Breast epithelium (tissue), 4 donors: ENCODE results near the gene AKR1E2. TPM values are rescaled to one million over a fixed set of nuclear protein-coding genes. Genes with fewer than 3 reads are reported as not detected.
A peak's percentile ranks its signal among the peaks of the same experiment; 100 is the strongest.

ENCODE experiments used
- DNase-seq, 2 donors: peaks; one replicate each; pipeline ENCODE4 v3.0.0-alpha.2; 2019; ENCODE audit warnings: low spot score in 2 of 2
- H3K27ac ChIP-seq, 2 donors: fragments of 200-600 bp; sonication (generic) in 1 of 2; one replicate each; pipeline ENCODE4 v1.5.1; 2016 to 2019; ENCODE audit warnings: mild to moderate bottlenecking in 1 of 2
- H3K27me3 ChIP-seq, 2 donors: fragments of 200-600 bp; sonication (generic) in 1 of 2; one replicate each; pipeline versions ENCODE4 v1.5.1 to v1.6.0; 2017 to 2019; ENCODE audit warnings: control low read depth in 1 of 2, mild to moderate bottlenecking in 1 of 2
- H3K36me3 ChIP-seq: fragments of 200-600 bp; one replicate; pipeline ENCODE4 v1.5.1; 2019
- H3K4me1 ChIP-seq, 2 donors: fragments of 200-600 bp; sonication (generic); one replicate each; pipeline ENCODE4 v1.5.1; 2016 to 2019; ENCODE audit warnings: control low read depth in 1 of 2
- H3K4me3 ChIP-seq, 3 donors: fragments of 200-600 bp; sonication (generic); 1 replicate in 2 of 3; 2 replicates in 1 of 3; pipeline ENCODE4 v1.5.1; 2016 to 2019; ENCODE audit warnings: mild to moderate bottlenecking in 3 of 3, moderate library complexity in 2 of 3
- H3K9me3 ChIP-seq, 2 donors: fragments of 200-600 bp; sonication (generic) in 1 of 2; one replicate each; pipeline ENCODE4 v1.5.1; 2016 to 2019; ENCODE audit warnings: control low read depth in 1 of 2
- CTCF ChIP-seq, 3 donors: fragments of 450-650 bp; IDR thresholded peaks; one replicate each; pipeline ENCODE4 v1.5.1; 2016 to 2017; ENCODE audit warnings: antibody characterized with exemption in 3 of 3, mild to moderate bottlenecking in 3 of 3, moderate library complexity in 3 of 3
- POLR2A ChIP-seq: fragments of 450-650 bp; IDR thresholded peaks from one replicate; pipeline ENCODE4 v1.6.1; 2016; ENCODE audit warnings: antibody characterized with exemption, mild to moderate bottlenecking, moderate library complexity
- POLR2AphosphoS5 ChIP-seq, 3 donors: sonication (generic); formaldehyde crosslinking; IDR thresholded peaks; one replicate each; pipeline ENCODE4 v1.6.1; 2017; ENCODE audit warnings: antibody characterized with exemption in 3 of 3
- intact Hi-C: fragments of 100-400 bp; cut with DNase I; formaldehyde crosslinking; loops from one replicate; pipeline ENCODE4 v1.15.1; 2023; ENCODE audit warnings: low total_unique reads
- total RNA-seq, 3 donors: library from RNA; depleted of rRNA; stranded (reverse); fragments of >200 nt; gene quantifications; one replicate each; pipeline ENCODE4 v1.1.0, GENCODE V29; 2016

Gene AKR1E2
- total RNA-seq, 3 donors from 2014 or later: 12.1 to 21.1 (median 15.5) TPM

GRCh38 chr10:4851176-4851575, 25.2 kb downstream of the AKR1E2 start:
- H3K4me1 ChIP-seq: peaks cover 0 to 10% of the 10 kb centered on the region in 2 donors
- H3K27me3 ChIP-seq: no peaks in the 10 kb centered on the region
- no peaks in the 10 kb centered on the region for H3K9me3 ChIP-seq
- H3K36me3 ChIP-seq: no peaks in the 10 kb centered on the region
- no peak overlapping the region for H3K4me3 ChIP-seq
- intact Hi-C loops: no loop called here
- peak overlapping the region; percentile 33 to 74 for H3K27ac ChIP-seq
- TF ChIP-seq CTCF (IDR thresholded peaks at IDR 0.05) (no peak), POLR2AphosphoS5 (IDR thresholded peaks at IDR 0.05) (no peak), POLR2A (no peak)
- no peak for DNase-seq

- Histone ChIP-seq H3K36me3 (no peaks in the 10 kb centered on the region), H3K9me3 (no peaks in the 10 kb centered on the region), H3K27me3 (no peaks in the 10 kb centered on the region), H3K27ac (peak overlapping the region; percentile 33 to 74), H3K4me3 (no peak overlapping the region), H3K4me1 (peaks cover 0 to 10% of the 10 kb centered on the region in 2 donors)
- TF ChIP-seq CTCF (IDR thresholded peaks at IDR 0.05) (no peak), POLR2AphosphoS5 (IDR thresholded peaks at IDR 0.05) (no peak), POLR2A (no peak)
- no peak for DNase-seq
- intact Hi-C loops: no loop called here
Measured at GRCh38 chr10:4851846-4852245, 25.8 kb downstream of the AKR1E2 start.

- no peaks in the 10 kb centered on the region for H3K27me3 ChIP-seq
- no peaks in the 10 kb centered on the region for H3K4me1 ChIP-seq
- no peaks in the 10 kb centered on the region for H3K9me3 ChIP-seq
- no peaks in the 10 kb centered on the region for H3K36me3 ChIP-seq
- intact Hi-C loops: no loop called here
- H3K4me3 ChIP-seq: no peak overlapping the region
- no peak for DNase-seq
- TF ChIP-seq POLR2AphosphoS5 (IDR thresholded peaks at IDR 0.05) (no peak), POLR2A (no peak), CTCF (IDR thresholded peaks at IDR 0.05) (no peak)
- H3K27ac ChIP-seq: no peak overlapping the region
Measured at GRCh38 chr10:4865945-4866661, 40.1 kb downstream of the AKR1E2 start.

- no peak for DNase-seq
- H3K4me1 ChIP-seq: no peaks in the 10 kb centered on the region
- intact Hi-C loops: no loop called here
- H3K36me3 ChIP-seq: no peaks in the 10 kb centered on the region
- TF ChIP-seq POLR2A: no peak
- no peak for TF ChIP-seq POLR2AphosphoS5 (IDR thresholded peaks at IDR 0.05)
- TF ChIP-seq CTCF (IDR thresholded peaks at IDR 0.05): no peak
- no peak overlapping the region for H3K27ac ChIP-seq
- H3K9me3 ChIP-seq: no peaks in the 10 kb centered on the region
- H3K4me3 ChIP-seq: no peak overlapping the region
- H3K27me3 ChIP-seq: no peaks in the 10 kb centered on the region
Measured at GRCh38 chr10:4867109-4867519, 41.1 kb downstream of the AKR1E2 start.

GRCh38 chr10:4867520-4868356, 41.7 kb downstream of the AKR1E2 start:
- TF ChIP-seq CTCF (IDR thresholded peaks at IDR 0.05) (no peak), POLR2AphosphoS5 (IDR thresholded peaks at IDR 0.05) (no peak), POLR2A (no peak)
- Histone ChIP-seq H3K27ac (no peak overlapping the region), H3K4me1 (no peaks in the 10 kb centered on the region), H3K36me3 (no peaks in the 10 kb centered on the region), H3K27me3 (no peaks in the 10 kb centered on the region), H3K9me3 (no peaks in the 10 kb centered on the region), H3K4me3 (no peak overlapping the region)
- no peak for DNase-seq
- intact Hi-C loops: no loop called here
